Activated CD8-positive, alpha-beta memory T cell treated with anti-CD3 and anti-CD28 coated beads, Interleukin-2, amount 10 ng/mL, durations not matched to agents 7 days and 5 days (primary cell): ENCODE measurements around the gene SLC6A8. TPM values are rescaled to one million over a fixed set of nuclear protein-coding genes. Genes with fewer than 3 reads are reported as not detected.
"Not testable (repeated sequence)": the region's sequence is repeated elsewhere in the genome, so short reads cannot be mapped to it uniquely, and the experiment has no call there.

Source experiments
- ATAC-seq: fragments of 150-1000 bp; cut with Tn5 transposase; one replicate; pipeline ENCODE4 v1.10.0; 2021; ENCODE audit warnings: moderate library complexity
- CTCF ChIA-PET: fragments of 350-600 bp; sonication (Branson Sonifier 250); formaldehyde crosslinking; loops from one replicate; lab custom pipeline; 2021; ENCODE audit warnings: antibody characterized with exemption; lab: Charles Lee
- DNase-seq: peaks from one replicate; pipeline ENCODE4 v3.0.0-alpha.2; 2020
- H3K27ac Mint-ChIP-seq: one replicate; pipeline ENCODE4 v1.8.0; 2021; ENCODE audit warnings: mild to moderate bottlenecking, mixed read lengths
- H3K27me3 Mint-ChIP-seq: one replicate; pipeline ENCODE4 v1.8.0; 2021; ENCODE audit warnings: mixed read lengths
- H3K36me3 Mint-ChIP-seq: one replicate; pipeline ENCODE4 v1.8.0; 2021; ENCODE audit warnings: mild to moderate bottlenecking, mixed read lengths
- H3K4me1 Mint-ChIP-seq: one replicate; pipeline ENCODE4 v1.8.0; 2021; ENCODE audit warnings: mixed read lengths
- H3K4me3 Mint-ChIP-seq: one replicate; pipeline ENCODE4 v1.8.0; 2021; ENCODE audit warnings: mild to moderate bottlenecking, moderate library complexity, mixed read lengths
- H3K9me3 Mint-ChIP-seq: one replicate; pipeline ENCODE4 v1.8.0; 2022; ENCODE audit warnings: low read depth, mixed read lengths
- total RNA-seq, 2 experiments: library from RNA; stranded (reverse); gene quantifications; one replicate each; pipeline ENCODE4 v1.2.3, GENCODE V29; 2021

The SLC6A8 gene
- total RNA-seq, 2 experiments from 2014 or later = 0.93 to 1.1 TPM

GRCh38 chrX:153705403-153706060 is 17.8 kb downstream of the SLC6A8 start:
- H3K36me3 Mint-ChIP-seq, H3K9me3 Mint-ChIP-seq, H3K27ac Mint-ChIP-seq, H3K4me3 Mint-ChIP-seq, ATAC-seq, DNase-seq, H3K27me3 Mint-ChIP-seq, CTCF ChIA-PET, H3K4me1 Mint-ChIP-seq: not testable (repeated sequence)

- Mint-ChIP-seq H3K4me1 (peaks cover 2% of the 10 kb centered on the region), H3K27ac (no peak overlapping the region), H3K9me3 (no peaks in the 10 kb centered on the region), H3K36me3 (peaks cover 3% of the 10 kb centered on the region), H3K27me3 (no peaks in the 10 kb centered on the region), H3K4me3 (no peak overlapping the region)
- ATAC-seq = no peak
- CTCF ChIA-PET = no interaction called here
- no peak for DNase-seq
Observed at GRCh38 chrX:153706799-153707198, 19.1 kb downstream of the SLC6A8 start.

- Mint-ChIP-seq H3K4me3 (no peak overlapping the region), H3K27ac (no peak overlapping the region), H3K4me1 (peaks cover 2% of the 10 kb centered on the region), H3K27me3 (no peaks in the 10 kb centered on the region), H3K9me3 (no peaks in the 10 kb centered on the region), H3K36me3 (peaks cover 3% of the 10 kb centered on the region)
- CTCF ChIA-PET = interaction anchor here (1.9 to 2.3 kb wide), 3 partner anchors 11 to 40 kb away, joined by 3 to 6 read pairs (median 5); no protein-coding TSS in a partner anchor
- no peak for DNase-seq
- no peak for ATAC-seq
Observed at GRCh38 chrX:153707406-153707805, 19.7 kb downstream of the SLC6A8 start.

GRCh38 chrX:153708415-153708814 is 20.7 kb downstream of the SLC6A8 start:
- Mint-ChIP-seq H3K4me3 (no peak overlapping the region), H3K4me1 (peaks cover 2% of the 10 kb centered on the region), H3K27ac (no peak overlapping the region), H3K36me3 (peaks cover 7% of the 10 kb centered on the region), H3K9me3 (no peaks in the 10 kb centered on the region), H3K27me3 (no peaks in the 10 kb centered on the region)
- CTCF ChIA-PET = interaction anchor here (1.9 to 2.3 kb wide), 3 partner anchors 12 to 41 kb away, joined by 3 to 6 read pairs (median 5); no protein-coding TSS in a partner anchor
- peak; percentile 49 for DNase-seq
- ATAC-seq = peak; percentile 58

GRCh38 chrX:153709726-153710674 is 22.3 kb downstream of the SLC6A8 start:
- no peak overlapping the region for H3K27ac Mint-ChIP-seq
- no peak for DNase-seq
- no peaks in the 10 kb centered on the region for H3K9me3 Mint-ChIP-seq
- CTCF ChIA-PET = interaction anchor here (2.3 kb wide), 1 partner anchor 41 kb away, joined by 5 read pairs; no protein-coding TSS in a partner anchor
- no peak for ATAC-seq
- H3K4me1 Mint-ChIP-seq = peaks cover 2% of the 10 kb centered on the region
- H3K36me3 Mint-ChIP-seq = peaks cover 15% of the 10 kb centered on the region
- H3K4me3 Mint-ChIP-seq = no peak overlapping the region
- no peaks in the 10 kb centered on the region for H3K27me3 Mint-ChIP-seq

- CTCF ChIA-PET = no interaction called here
- H3K9me3 Mint-ChIP-seq = no peaks in the 10 kb centered on the region
- no peaks in the 10 kb centered on the region for H3K27me3 Mint-ChIP-seq
- no peak overlapping the region for H3K27ac Mint-ChIP-seq
- no peak overlapping the region for H3K4me3 Mint-ChIP-seq
- DNase-seq (no peak), ATAC-seq (no peak)
- H3K4me1 Mint-ChIP-seq = peaks cover 5% of the 10 kb centered on the region
- peaks cover 31% of the 10 kb centered on the region for H3K36me3 Mint-ChIP-seq
Observed at GRCh38 chrX:153714256-153714655, 26.5 kb downstream of the SLC6A8 start.

- no peak overlapping the region for H3K4me3 Mint-ChIP-seq
- H3K36me3 Mint-ChIP-seq = peaks cover 34% of the 10 kb centered on the region
- CTCF ChIA-PET = no interaction called here
- H3K27ac Mint-ChIP-seq = no peak overlapping the region
- no peaks in the 10 kb centered on the region for H3K27me3 Mint-ChIP-seq
- ATAC-seq = no peak
- no peak for DNase-seq
- no peaks in the 10 kb centered on the region for H3K9me3 Mint-ChIP-seq
- peaks cover 16% of the 10 kb centered on the region for H3K4me1 Mint-ChIP-seq
Observed at GRCh38 chrX:153717445-153717844, 29.7 kb downstream of the SLC6A8 start.

- Mint-ChIP-seq H3K27ac (no peak overlapping the region), H3K36me3 (peaks cover 28% of the 10 kb centered on the region), H3K27me3 (no peaks in the 10 kb centered on the region), H3K4me1 (peaks cover 20% of the 10 kb centered on the region), H3K9me3 (no peaks in the 10 kb centered on the region), H3K4me3 (no peak overlapping the region)
- CTCF ChIA-PET = no interaction called here
- no peak for DNase-seq
- ATAC-seq = no peak
Observed at GRCh38 chrX:153719238-153719637, 31.5 kb downstream of the SLC6A8 start.

GRCh38 chrX:153719701-153720100 is 32.0 kb downstream of the SLC6A8 start:
- Mint-ChIP-seq H3K27me3 (no peaks in the 10 kb centered on the region), H3K4me1 (peaks cover 20% of the 10 kb centered on the region), H3K27ac (no peak overlapping the region), H3K4me3 (no peak overlapping the region), H3K9me3 (no peaks in the 10 kb centered on the region), H3K36me3 (peaks cover 24% of the 10 kb centered on the region)
- DNase-seq (no peak), ATAC-seq (no peak)
- CTCF ChIA-PET = no interaction called here

GRCh38 chrX:153722704-153723350 is 35.1 kb downstream of the SLC6A8 start:
- Mint-ChIP-seq H3K27ac (peak overlapping the region; percentile 84), H3K36me3 (peaks cover 14% of the 10 kb centered on the region), H3K4me3 (peak overlapping the region; percentile 90), H3K9me3 (no peaks in the 10 kb centered on the region), H3K4me1 (peaks cover 38% of the 10 kb centered on the region), H3K27me3 (no peaks in the 10 kb centered on the region)
- no peak for DNase-seq
- CTCF ChIA-PET = no interaction called here
- ATAC-seq = no peak

GRCh38 chrX:153723351-153724251 is 35.9 kb downstream of the SLC6A8 start:
- CTCF ChIA-PET = no interaction called here
- peaks cover 41% of the 10 kb centered on the region for H3K4me1 Mint-ChIP-seq
- peak; percentile 35 for ATAC-seq
- H3K4me3 Mint-ChIP-seq = peak overlapping the region; percentile 90
- H3K36me3 Mint-ChIP-seq = peaks cover 15% of the 10 kb centered on the region
- H3K27me3 Mint-ChIP-seq = no peaks in the 10 kb centered on the region
- H3K27ac Mint-ChIP-seq = peak overlapping the region; percentile 84
- DNase-seq = peak; percentile 68
- no peaks in the 10 kb centered on the region for H3K9me3 Mint-ChIP-seq

GRCh38 chrX:153724252-153725038 is 36.7 kb downstream of the SLC6A8 start, which contains the start of the genes ABCD1 and BCAP31:
ABCD1 (plus strand) TSS chrX:153724856; CDS start chrX:153725267, 411 bp downstream.
BCAP31 (minus strand) TSS chrX:153724387; CDS start chrX:153723244, 1,143 bp downstream.
- Mint-ChIP-seq H3K4me3 (peak within 1 kb of the TSS; percentile 90), H3K27ac (peak within 1 kb of the TSS; percentile 84), H3K4me1 (peaks cover 39% of the 10 kb centered on the region), H3K36me3 (peaks cover 12% of the 10 kb centered on the region), H3K9me3 (no peaks in the 10 kb centered on the region), H3K27me3 (no peaks in the 10 kb centered on the region)
- ATAC-seq = peak; percentile 76
- DNase-seq = peak; percentile 92
- CTCF ChIA-PET = no interaction called here
